Activated T-cell treated with anti-CD3 and anti-CD28 coated beads, Interleukin-2, amount 50 U/mL, for 24 hours (primary cell): ENCODE data around the gene FAM149B1.

ENCODE experiments used
- DNase-seq: peaks from one replicate; pipeline ENCODE4 v3.0.0-alpha.2; 2020
- H3K27ac Mint-ChIP-seq: 2 replicates; pipeline ENCODE4 v1.8.0; 2020; ENCODE audit warnings: mild to moderate bottlenecking, mixed read lengths
- H3K27me3 Mint-ChIP-seq: 2 replicates; pipeline ENCODE4 v1.8.0; 2020; ENCODE audit warnings: mixed read lengths
- H3K36me3 Mint-ChIP-seq: 2 replicates; pipeline ENCODE4 v1.8.0; 2020; ENCODE audit warnings: low read depth, mixed read lengths
- H3K4me1 Mint-ChIP-seq: 2 replicates; pipeline ENCODE4 v1.8.0; 2020; ENCODE audit warnings: low read depth, mixed read lengths
- H3K4me3 Mint-ChIP-seq: 2 replicates; pipeline ENCODE4 v1.8.0; 2020; ENCODE audit warnings: mild to moderate bottlenecking, moderate library complexity, mixed read lengths
- H3K9me3 Mint-ChIP-seq: 2 replicates; pipeline ENCODE4 v1.8.0; 2020; ENCODE audit warnings: mixed read lengths

FAM149B1 gene

GRCh38 chr10:73261362-73261995 is 93.6 kb downstream of the FAM149B1 start:
- Mint-ChIP-seq H3K36me3 (no peaks in the 10 kb centered on the region), H3K27ac (no peak overlapping the region), H3K4me1 (peaks cover 4% of the 10 kb centered on the region), H3K27me3 (no peaks in the 10 kb centered on the region), H3K4me3 (no peak overlapping the region), H3K9me3 (no peaks in the 10 kb centered on the region)
- no peak for DNase-seq

GRCh38 chr10:73262105-73262730 is 94.3 kb downstream of the FAM149B1 start:
- Mint-ChIP-seq H3K4me3 (no peak overlapping the region), H3K9me3 (no peaks in the 10 kb centered on the region), H3K27ac (no peak overlapping the region), H3K36me3 (no peaks in the 10 kb centered on the region), H3K27me3 (no peaks in the 10 kb centered on the region), H3K4me1 (peaks cover 4% of the 10 kb centered on the region)
- DNase-seq = no peak

GRCh38 chr10:73262880-73263555 is 95.1 kb downstream of the FAM149B1 start:
- Mint-ChIP-seq H3K4me1 (peaks cover 4% of the 10 kb centered on the region), H3K27me3 (no peaks in the 10 kb centered on the region), H3K4me3 (no peak overlapping the region), H3K9me3 (no peaks in the 10 kb centered on the region), H3K27ac (no peak overlapping the region), H3K36me3 (no peaks in the 10 kb centered on the region)
- no peak for DNase-seq

GRCh38 chr10:73263693-73264347 is 95.9 kb downstream of the FAM149B1 start:
- Mint-ChIP-seq H3K27ac (no peak overlapping the region), H3K4me1 (peaks cover 4% of the 10 kb centered on the region), H3K27me3 (no peaks in the 10 kb centered on the region), H3K9me3 (no peaks in the 10 kb centered on the region), H3K4me3 (no peak overlapping the region), H3K36me3 (no peaks in the 10 kb centered on the region)
- no peak for DNase-seq

GRCh38 chr10:73264423-73264822 is 96.5 kb downstream of the FAM149B1 start:
- DNase-seq = no peak
- Mint-ChIP-seq H3K27me3 (no peaks in the 10 kb centered on the region), H3K4me1 (peaks cover 4% of the 10 kb centered on the region), H3K27ac (no peak overlapping the region), H3K9me3 (no peaks in the 10 kb centered on the region), H3K36me3 (no peaks in the 10 kb centered on the region), H3K4me3 (no peak overlapping the region)

GRCh38 chr10:73281097-73281496 is 113.2 kb downstream of the FAM149B1 start:
- no peaks in the 10 kb centered on the region for H3K9me3 Mint-ChIP-seq
- no peak overlapping the region for H3K4me3 Mint-ChIP-seq
- DNase-seq = no peak
- no peak overlapping the region for H3K27ac Mint-ChIP-seq
- H3K27me3 Mint-ChIP-seq = no peaks in the 10 kb centered on the region
- no peaks in the 10 kb centered on the region for H3K4me1 Mint-ChIP-seq
- H3K36me3 Mint-ChIP-seq = no peaks in the 10 kb centered on the region

- Mint-ChIP-seq H3K27me3 (no peaks in the 10 kb centered on the region), H3K4me3 (no peak overlapping the region), H3K4me1 (no peaks in the 10 kb centered on the region), H3K27ac (no peak overlapping the region), H3K36me3 (peaks cover 9% of the 10 kb centered on the region), H3K9me3 (no peaks in the 10 kb centered on the region)
- DNase-seq = no peak
These were observed 119.5 kb downstream of the FAM149B1 start for GRCh38 chr10:73287441-73287840.

- no peak overlapping the region for H3K27ac Mint-ChIP-seq
- no peaks in the 10 kb centered on the region for H3K4me1 Mint-ChIP-seq
- no peak overlapping the region for H3K4me3 Mint-ChIP-seq
- H3K27me3 Mint-ChIP-seq = no peaks in the 10 kb centered on the region
- no peak for DNase-seq
- H3K9me3 Mint-ChIP-seq = no peaks in the 10 kb centered on the region
- peaks cover 9% of the 10 kb centered on the region for H3K36me3 Mint-ChIP-seq
These were observed 122.0 kb downstream of the FAM149B1 start for GRCh38 chr10:73289958-73290357.

GRCh38 chr10:73293461-73293860 is 125.5 kb downstream of the FAM149B1 start:
- no peaks in the 10 kb centered on the region for H3K9me3 Mint-ChIP-seq
- H3K27me3 Mint-ChIP-seq = no peaks in the 10 kb centered on the region
- peaks cover 4% of the 10 kb centered on the region for H3K4me1 Mint-ChIP-seq
- no peak overlapping the region for H3K27ac Mint-ChIP-seq
- no peak overlapping the region for H3K4me3 Mint-ChIP-seq
- H3K36me3 Mint-ChIP-seq = peaks cover 9% of the 10 kb centered on the region
- no peak for DNase-seq
